H7 (cell line): ENCODE results near the gene ARHGEF38. TPM values are rescaled to one million over a fixed set of nuclear protein-coding genes. Genes with fewer than 3 reads are reported as not detected.
A peak's percentile ranks its signal among the peaks of the same experiment; 100 is the strongest.
"Not testable (repeated sequence)": the region's sequence is repeated elsewhere in the genome, so short reads cannot be mapped to it uniquely, and the experiment has no call there.

Experiments
- DNase-seq: peaks from one replicate; pipeline ENCODE4 v3.0.0; 2012
- H3K27me3 ChIP-seq: 2 replicates; pipeline ENCODE4 v1.6.0; 2011; ENCODE audit warnings: mild to moderate bottlenecking, low read length; ENCODE audit not compliant: control insufficient read depth, insufficient read depth
- H3K36me3 ChIP-seq: replicated peaks from 2 replicates; pipeline ENCODE4 v1.5.1; 2011; ENCODE audit warnings: low read length; ENCODE audit not compliant: control insufficient read depth, insufficient read depth
- H3K4me3 ChIP-seq: 2 replicates; pipeline ENCODE4 v1.5.1; 2011; ENCODE audit warnings: low read depth, mild to moderate bottlenecking, control low read depth, low read length, moderate library complexity; ENCODE audit not compliant: insufficient read depth
- total RNA-seq: library from RNA; depleted of rRNA; stranded (reverse); fragments of >200 nt; shearing (Covaris generic); gene quantifications from 2 replicates; pipeline ENCODE4 v1.2.3, GENCODE V29; 2014

ARHGEF38 gene
- total RNA-seq, 1 experiment from 2014 or later = not detected

- Histone ChIP-seq H3K27me3 (no peaks in the 10 kb centered on the region), H3K36me3 (no peaks in the 10 kb centered on the region), H3K4me3 (no peak overlapping the region)
- no peak for DNase-seq
These were observed 118.3 kb downstream of the ARHGEF38 start for GRCh38 chr4:105670684-105671083.

- H3K27me3 ChIP-seq = no peaks in the 10 kb centered on the region
- no peak overlapping the region for H3K4me3 ChIP-seq
These were observed 118.9 kb downstream of the ARHGEF38 start for GRCh38 chr4:105671301-105671700.

GRCh38 chr4:105674011-105674410 lies 121.6 kb downstream of the ARHGEF38 start:
- Histone ChIP-seq H3K4me3 (no peak overlapping the region), H3K36me3 (no peaks in the 10 kb centered on the region), H3K27me3 (no peaks in the 10 kb centered on the region)
- no peak for DNase-seq

More at GRCh38 chr4:105671301-105671700, 118.9 kb downstream of the ARHGEF38 start:
- no peak for DNase-seq
- no peaks in the 10 kb centered on the region for H3K36me3 ChIP-seq

GRCh38 chr4:105677709-105678108 lies 125.3 kb downstream of the ARHGEF38 start:
- no peaks in the 10 kb centered on the region for H3K27me3 ChIP-seq
- no peak overlapping the region for H3K4me3 ChIP-seq
- DNase-seq = no peak
- H3K36me3 ChIP-seq = peaks cover 1% of the 10 kb centered on the region; the same call in 1 of the 2 replicates

- Histone ChIP-seq H3K27me3 (no peaks in the 10 kb centered on the region), H3K4me3 (no peak overlapping the region), H3K36me3 (peaks cover 1% of the 10 kb centered on the region; the same call in 1 of the 2 replicates)
- no peak for DNase-seq
These were observed 126.8 kb downstream of the ARHGEF38 start for GRCh38 chr4:105679186-105679585.

GRCh38 chr4:105683038-105683437 lies 130.6 kb downstream of the ARHGEF38 start:
- DNase-seq = no peak
- Histone ChIP-seq H3K4me3 (no peak overlapping the region), H3K27me3 (no peaks in the 10 kb centered on the region), H3K36me3 (peaks cover 1% of the 10 kb centered on the region; the same call in 1 of the 2 replicates)

GRCh38 chr4:105686571-105686970 lies 134.2 kb downstream of the ARHGEF38 start:
- no peak for DNase-seq
- Histone ChIP-seq H3K36me3 (peaks cover 1% of the 10 kb centered on the region; the same call in 1 of the 2 replicates), H3K4me3 (no peak overlapping the region), H3K27me3 (no peaks in the 10 kb centered on the region)

- H3K36me3 ChIP-seq, H3K27me3 ChIP-seq, H3K4me3 ChIP-seq: not testable (repeated sequence)
These were observed 142.4 kb downstream of the ARHGEF38 start for GRCh38 chr4:105694812-105695211.

GRCh38 chr4:105695832-105696231 lies 143.4 kb downstream of the ARHGEF38 start:
- not testable (repeated sequence) for H3K27me3 ChIP-seq, DNase-seq, H3K4me3 ChIP-seq, H3K36me3 ChIP-seq

More at GRCh38 chr4:105694812-105695211, 142.4 kb downstream of the ARHGEF38 start:
- not testable (repeated sequence) for DNase-seq

GRCh38 chr4:105698607-105699006 lies 146.2 kb downstream of the ARHGEF38 start:
- H3K4me3 ChIP-seq = no peak overlapping the region
- no peak for DNase-seq
- no peaks in the 10 kb centered on the region for H3K36me3 ChIP-seq
- H3K27me3 ChIP-seq = no peaks in the 10 kb centered on the region

- Histone ChIP-seq H3K36me3 (no peaks in the 10 kb centered on the region), H3K4me3 (peak overlapping the region; percentile 86)
These were observed 155.4 kb downstream of the ARHGEF38 start for GRCh38 chr4:105707782-105708180.

GRCh38 chr4:105708181-105709080 lies 156.0 kb downstream of the ARHGEF38 start, which contains the start of the genes GSTCD and INTS12:
TSS of gene GSTCD (plus strand) at chr4:105708784. CDS start at chr4:105717614, 8,830 bp downstream.
TSS of gene INTS12 (minus strand) at chr4:105708689. CDS start at chr4:105700005, 8,684 bp downstream.
- Histone ChIP-seq H3K36me3 (no peaks in the 10 kb centered on the region), H3K4me3 (peak within 1 kb of the TSS; percentile 86), H3K27me3 (no peaks in the 10 kb centered on the region)
- DNase-seq = peak; percentile 84

More at GRCh38 chr4:105707782-105708180, 155.4 kb downstream of the ARHGEF38 start:
- DNase-seq = no peak
- H3K27me3 ChIP-seq = no peaks in the 10 kb centered on the region

- Histone ChIP-seq H3K27me3 (no peaks in the 10 kb centered on the region), H3K4me3 (peak overlapping the region; percentile 86), H3K36me3 (no peaks in the 10 kb centered on the region)
- DNase-seq = no peak
These were observed 156.6 kb downstream of the ARHGEF38 start for GRCh38 chr4:105709081-105709450.

- Histone ChIP-seq H3K36me3 (no peaks in the 10 kb centered on the region), H3K4me3 (no peak overlapping the region), H3K27me3 (no peaks in the 10 kb centered on the region)
- DNase-seq = no peak
These were observed 157.7 kb downstream of the ARHGEF38 start for GRCh38 chr4:105710012-105710600.

GRCh38 chr4:105710678-105711077 lies 158.3 kb downstream of the ARHGEF38 start:
- Histone ChIP-seq H3K36me3 (no peaks in the 10 kb centered on the region), H3K4me3 (no peak overlapping the region), H3K27me3 (no peaks in the 10 kb centered on the region)
- no peak for DNase-seq
